IPS-NIHi11 (cell line): Measurements from ENCODE around the gene KLF15.
"Not testable (repeated sequence)": the region's sequence is repeated elsewhere in the genome, so short reads cannot be mapped to it uniquely, and the experiment has no call there.

Source experiments
- DNase-seq: peaks from one replicate; pipeline ENCODE4 v3.0.0; 2012; ENCODE audit warnings: mixed read lengths, low spot score

KLF15 gene

DNA sequence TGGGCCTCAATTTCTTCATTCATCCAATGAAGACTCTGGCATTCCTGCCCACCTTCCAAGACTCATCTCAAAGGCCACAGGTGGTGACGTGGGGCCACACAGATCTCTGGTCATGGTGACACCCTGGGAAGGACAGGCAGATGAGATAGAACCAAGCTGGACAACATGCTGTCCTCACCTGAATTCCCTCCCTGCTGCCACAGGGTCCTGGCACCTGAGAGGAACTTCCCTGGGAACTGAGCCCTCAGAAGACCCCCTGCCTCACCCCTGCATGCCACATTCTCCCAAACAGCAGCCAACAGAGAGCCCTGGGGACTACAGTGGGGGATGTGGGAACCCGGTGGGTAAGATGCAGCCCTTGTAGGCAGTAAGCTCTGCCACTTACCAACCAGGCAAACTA, 10.7 kb downstream of the KLF15 start:
- no peak for DNase-seq

DNA sequence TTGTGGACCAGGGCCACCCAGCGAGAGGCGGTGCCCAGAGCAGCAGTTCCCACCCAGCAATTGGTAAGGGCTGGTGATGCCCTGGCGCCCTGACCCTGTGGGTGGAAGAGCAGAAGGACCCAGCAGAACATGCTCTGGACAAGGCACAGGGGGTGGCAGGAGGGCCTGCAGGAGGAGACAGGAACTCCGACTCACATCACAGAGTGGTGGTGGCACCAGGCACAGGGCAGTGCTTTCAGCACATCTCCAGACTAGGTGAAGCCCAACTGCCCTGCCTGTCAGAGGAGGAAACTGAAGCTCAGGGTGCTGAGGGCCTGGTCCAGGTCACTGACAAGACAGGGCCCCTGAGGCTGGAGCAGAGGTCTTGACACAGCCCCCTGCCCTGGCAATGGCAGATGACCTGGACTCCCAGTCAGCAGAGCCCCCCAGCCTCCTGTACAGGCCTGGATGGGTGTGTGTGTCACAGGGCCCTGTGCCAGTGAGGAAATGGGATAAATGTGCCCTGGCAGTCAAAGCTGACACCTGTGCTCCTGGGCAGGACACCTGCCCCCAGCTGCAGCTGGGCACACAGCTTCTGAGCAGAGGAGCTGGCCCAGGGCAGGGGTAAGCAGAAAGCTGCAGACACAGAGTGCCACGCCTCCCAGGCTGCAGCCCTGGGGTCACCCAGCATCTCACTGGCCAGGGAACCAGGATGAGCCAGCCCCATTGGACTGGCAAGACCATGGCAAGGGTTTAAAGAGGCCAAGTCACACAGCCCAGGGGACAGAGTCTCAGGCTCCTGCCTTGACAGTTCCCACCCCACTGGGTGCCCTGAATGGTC, 11.4 kb downstream of the KLF15 start:
- no peak for DNase-seq

DNA sequence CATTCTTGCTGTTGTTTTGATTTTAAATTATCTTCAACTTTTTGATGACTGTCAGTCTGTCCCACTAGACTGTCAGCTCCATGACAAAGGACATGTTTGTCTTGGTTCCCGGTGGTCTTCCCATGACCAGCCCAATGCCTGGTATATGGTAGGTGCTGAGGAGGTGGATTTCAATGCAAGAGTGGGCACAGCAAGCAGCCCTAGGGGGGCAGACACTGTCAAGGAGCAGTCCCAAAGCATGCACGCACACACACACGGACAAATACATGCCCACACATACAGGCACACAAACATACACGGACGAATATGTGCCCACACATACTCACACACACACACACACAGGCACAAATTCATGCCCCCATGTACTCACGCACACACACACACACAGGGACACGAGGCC, 12.0 kb downstream of the KLF15 start:
- no peak for DNase-seq

DNA sequence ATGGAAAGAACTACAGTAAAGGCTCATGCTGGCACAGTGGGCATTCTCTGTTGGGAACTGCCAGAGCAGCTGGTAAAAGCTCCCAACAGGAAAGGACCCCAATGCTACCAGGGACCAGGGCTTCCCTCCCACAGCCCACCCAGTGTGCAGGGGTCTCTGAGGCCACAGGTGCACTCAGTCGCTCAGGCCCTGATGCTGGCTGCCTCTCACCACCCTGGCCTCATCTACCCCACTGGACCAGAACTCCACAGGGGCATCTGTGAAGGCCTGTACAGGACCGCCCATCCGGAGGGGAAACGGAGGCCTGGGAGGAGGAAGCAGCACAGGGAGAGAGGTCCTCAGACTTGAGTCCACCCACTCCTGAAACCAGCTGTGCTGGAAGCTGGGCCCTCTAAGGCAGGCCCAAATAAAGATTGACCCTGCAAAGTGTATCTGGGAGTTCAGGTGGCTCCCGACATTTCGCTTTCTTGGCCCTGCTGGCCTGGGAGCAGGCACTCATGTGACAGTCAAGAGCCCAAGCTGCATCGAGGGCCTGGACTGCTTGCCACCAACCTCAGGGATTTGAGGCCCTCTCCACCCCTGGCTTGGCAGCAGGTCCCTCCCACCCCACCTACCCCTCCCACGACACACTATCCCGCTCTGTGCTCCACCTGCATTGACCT, 12.7 kb downstream of the KLF15 start:
- DNase-seq: no peak

DNA sequence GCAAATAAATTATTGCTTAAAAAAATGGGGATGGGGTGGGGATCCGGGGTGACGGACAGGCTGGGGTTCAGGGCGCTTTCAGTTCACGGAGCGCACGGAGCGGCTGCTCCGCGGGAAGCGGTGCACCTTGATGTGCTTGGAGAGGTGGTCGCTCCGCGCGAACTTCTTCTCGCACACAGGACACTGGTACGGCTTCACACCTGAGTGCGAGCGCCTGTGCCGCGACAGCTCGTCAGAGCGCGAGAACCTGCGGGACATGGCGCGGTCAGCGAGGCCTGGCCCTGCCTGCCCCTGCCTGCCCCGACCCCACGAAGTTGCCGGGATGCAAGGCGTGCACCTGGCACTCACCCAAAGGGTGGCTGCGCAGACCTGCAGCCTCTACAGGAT, 13.6 kb downstream of the KLF15 start:
- DNase-seq: no peak

DNA sequence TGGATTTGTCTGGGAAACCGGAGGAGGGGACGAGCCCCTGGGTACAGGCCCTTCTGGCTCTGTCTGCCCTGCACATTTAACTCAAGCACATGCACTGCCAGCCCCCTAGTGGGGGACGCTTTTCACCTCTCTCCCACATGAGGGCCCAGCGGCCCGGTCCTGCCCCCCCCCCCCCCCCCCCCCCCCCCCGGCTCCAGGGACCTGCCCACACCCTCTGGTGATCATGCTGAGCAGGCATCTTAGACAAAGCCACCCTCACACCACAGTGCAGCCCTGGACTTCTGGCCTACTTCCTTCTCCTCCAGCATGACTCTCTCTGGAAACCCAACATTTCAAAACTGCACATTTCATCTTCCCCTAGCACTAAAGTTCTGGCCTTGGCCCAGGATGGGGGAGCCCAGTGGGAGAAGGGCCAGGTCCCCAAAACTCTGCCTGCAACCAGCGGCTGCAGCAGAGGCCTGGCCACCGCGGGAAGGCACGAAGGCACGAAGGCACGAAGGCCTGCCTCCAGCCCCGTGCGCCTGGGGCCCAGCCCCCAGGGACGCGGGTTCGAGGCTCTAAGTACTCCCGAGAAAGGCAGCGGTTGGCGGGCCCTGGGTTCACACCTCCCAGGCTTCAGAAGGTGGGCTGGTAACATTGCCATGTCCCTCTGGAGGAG, 14.1 kb downstream of the KLF15 start:
- peak; percentile 60 for DNase-seq

DNA sequence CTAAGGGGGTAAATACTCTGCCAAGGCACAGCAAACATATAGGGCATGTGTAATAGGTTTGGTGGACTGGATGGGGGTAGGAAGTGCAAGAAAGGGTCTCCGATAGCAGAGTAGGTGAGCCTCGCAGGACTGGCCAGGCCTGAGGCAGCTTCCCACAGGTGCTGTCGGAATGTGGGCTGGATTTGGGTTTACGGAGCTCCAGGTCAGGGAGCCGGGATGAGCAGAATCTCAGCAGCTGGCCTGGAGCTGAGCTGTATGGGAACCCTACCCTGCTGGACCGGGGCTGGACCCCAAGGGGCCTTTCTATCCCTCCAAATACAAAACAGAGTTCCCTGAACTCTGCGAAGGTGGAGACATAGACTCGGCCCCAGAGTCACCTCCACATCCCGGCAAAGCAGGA, 15.0 kb downstream of the KLF15 start:
- DNase-seq: no peak

DNA sequence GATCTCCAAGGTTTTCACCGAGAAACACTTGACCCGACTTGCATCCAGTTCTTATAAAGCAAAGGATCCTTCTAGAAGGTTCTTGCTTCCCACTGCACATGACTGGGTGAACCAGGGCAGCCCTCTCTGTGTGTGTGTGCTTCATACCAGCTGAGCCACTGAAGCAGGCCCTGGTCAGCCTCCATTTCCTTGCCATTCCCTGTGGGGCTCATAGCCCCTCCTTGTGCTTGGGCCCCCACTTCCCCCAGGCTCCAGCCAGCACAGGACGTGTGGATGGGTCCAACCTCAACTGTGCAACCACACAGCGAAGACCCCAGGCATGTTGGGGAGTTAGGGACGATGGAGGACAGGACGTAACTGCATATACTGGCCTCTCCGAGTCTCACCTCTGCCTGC, 15.5 kb downstream of the KLF15 start:
- no peak for DNase-seq

DNA sequence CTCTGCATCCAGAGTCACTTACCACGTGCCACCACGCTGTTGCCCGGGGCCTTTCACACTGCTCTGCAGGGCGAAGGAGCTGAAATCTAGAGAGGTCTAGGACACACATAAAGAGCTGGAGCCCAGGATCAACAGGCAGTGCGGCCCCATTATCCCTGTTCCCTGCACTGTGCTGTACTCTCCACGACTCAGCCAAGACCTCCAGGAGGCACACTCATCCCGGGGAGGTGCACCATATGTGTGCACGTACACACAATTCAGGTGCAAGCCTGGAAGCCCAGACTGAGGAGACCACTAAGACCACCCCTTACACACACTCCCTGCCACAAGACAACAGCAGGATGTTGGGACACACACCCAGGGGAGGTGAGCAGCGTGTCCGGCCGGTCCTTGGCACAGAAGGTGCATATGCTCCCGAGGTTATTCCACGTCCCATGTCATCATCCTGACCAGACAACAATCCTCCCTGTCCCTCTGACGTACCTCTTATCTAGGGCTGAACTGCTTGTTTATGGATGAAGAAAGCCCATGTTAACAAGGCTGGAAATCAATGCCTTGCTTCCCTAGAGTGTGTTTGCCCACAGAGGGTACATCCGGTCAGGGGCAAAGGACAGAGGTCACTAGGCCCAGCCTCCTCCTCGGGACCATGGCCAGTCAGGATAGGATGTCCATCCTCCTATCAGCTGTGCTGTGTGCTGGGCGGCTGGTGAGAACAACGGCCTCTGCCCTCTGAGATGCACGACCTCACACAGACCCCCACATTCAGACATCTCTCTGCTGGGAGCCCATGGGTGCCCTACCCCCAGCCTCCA, 16.1 kb downstream of the KLF15 start:
- DNase-seq: no peak

DNA sequence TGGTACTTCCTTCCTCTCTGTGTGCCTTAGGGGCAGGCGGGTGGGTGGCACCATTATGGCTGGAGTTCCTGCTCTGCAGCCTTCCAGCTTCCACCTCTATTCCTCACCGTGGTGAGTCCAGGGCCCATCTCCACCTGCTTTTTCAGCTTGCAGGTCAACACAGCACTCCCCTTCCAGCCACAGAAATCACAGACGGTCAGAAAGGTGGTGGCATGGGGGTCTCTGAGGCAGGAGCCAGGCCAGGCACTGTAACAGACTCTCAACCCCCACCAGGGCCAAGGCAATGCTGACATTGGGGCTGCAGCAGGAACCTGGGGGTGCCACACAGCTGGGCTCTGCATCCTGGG, 16.6 kb downstream of the KLF15 start:
- DNase-seq: no peak

DNA sequence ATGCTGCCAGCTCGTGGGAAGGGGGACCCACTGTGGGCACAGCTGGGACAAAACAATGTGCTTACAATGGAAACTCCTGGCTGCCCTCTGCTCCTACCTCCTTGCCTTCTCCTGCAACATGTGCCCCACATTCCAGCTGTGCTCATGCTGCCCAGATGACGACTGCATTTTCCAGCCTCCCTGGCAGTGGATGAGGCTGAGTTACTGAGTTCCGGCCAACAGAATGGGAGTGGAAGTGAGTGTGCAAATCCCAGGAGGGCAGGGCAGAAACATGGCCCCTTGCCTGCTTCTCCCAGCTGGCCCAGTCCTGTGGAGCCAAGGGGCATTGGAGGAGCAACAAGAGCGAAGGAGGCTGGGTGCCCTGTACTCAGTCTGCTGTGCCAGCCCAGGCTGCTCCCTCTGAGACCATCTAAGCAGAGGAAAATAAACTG, 17.1 kb downstream of the KLF15 start:
- DNase-seq: no peak

DNA sequence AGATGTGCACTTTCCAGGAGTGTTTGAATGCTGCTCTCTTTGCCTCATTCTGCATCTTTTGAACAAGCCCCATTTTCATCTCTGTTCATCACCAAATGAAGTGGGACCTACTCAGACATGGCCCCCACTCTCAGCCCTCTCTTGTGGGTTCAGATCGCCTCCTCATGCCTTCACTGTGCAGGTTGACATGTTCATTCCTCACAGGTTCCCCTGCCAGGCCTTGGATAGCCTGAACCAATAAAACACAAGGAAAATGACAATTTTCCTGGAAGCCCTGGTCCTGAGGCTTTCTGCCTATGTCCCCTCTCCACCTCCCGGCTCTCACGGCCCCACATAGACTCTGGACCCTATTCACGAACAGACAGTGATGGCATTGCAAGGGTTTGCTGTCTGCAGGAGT, 17.7 kb downstream of the KLF15 start:
- no peak for DNase-seq

DNA sequence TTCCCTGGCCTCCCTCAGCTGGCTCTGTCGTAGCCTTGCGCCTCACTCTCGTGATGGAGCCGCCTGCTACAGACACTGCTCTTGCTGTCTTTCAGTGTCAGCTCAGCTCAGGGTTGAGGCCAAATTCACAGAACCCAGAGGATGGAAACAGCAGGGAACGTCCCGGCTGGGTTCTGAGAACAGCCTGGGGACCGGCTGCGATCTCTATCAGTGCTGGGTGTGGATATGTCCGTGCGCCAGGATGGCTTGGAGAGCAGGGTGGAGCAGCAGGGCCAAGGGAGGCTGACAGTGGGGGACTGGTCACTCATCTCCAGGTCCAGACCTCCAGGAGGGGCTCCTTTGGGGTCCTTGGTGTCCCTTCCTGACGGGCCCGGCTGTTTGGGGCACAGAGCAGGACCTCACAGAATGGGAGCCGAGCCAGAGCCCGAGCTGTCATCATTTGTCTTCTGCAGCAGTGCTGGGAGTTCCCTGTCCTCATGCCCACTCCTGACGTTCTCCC, 18.4 kb downstream of the KLF15 start:
- DNase-seq: no peak

DNA sequence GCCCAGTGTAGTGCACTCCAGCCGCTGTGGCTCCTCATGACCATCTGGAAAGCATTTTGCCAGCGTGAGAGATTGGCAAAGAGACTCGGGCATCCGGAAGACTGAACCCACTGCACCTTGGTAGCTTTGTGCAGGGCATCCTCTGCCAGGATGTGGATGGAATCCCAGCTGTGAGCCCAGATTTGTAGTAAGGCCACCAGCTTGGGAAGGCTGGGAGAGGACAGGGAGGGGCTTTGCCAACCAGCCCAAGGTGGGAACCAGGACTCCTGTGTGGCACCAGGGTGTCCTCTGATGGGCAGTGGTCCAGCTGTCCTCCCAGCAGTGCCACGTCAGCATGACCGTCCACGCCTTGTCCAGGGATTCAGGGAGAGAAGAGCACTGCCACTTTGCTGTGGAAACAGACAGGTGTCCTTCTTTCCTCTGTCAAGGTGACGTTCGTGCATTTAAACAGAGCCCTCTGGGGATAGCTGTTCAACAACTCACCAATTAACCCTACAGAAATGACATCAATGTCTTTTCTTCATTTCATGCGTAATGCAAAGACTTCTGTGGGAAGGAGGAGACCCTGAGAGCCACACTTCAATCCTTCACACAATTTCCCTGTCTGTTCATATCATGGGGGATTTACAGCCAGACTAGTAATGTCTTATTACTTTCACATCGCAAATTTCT, 19.1 kb downstream of the KLF15 start:
- no peak for DNase-seq

DNA sequence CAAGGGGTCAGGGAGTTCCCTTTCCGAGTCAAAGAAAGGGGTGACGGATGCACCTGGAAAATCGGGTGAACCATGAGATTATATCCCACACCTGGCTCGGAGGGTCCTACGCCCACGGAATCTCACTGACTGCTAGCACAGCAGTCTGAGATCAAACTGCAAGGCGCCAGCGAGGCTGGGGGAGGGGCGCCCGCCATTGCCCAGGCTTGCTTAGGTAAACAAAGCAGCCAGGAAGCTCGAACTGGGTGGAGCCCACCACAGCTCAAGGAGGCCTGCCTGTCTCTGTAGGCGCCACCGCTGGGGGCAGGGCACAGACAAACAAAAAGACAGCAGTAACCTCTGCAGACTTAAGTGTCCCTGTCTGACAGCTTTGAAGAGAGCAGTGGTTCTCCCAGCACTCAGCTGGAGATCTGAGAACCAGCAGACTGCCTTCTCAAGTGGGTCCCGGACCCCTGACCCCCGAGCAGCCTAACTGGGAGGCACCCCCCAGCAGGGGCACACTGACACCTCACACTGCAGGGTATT, 25.3 kb downstream of the KLF15 start:
- not testable (repeated sequence) for DNase-seq

DNA sequence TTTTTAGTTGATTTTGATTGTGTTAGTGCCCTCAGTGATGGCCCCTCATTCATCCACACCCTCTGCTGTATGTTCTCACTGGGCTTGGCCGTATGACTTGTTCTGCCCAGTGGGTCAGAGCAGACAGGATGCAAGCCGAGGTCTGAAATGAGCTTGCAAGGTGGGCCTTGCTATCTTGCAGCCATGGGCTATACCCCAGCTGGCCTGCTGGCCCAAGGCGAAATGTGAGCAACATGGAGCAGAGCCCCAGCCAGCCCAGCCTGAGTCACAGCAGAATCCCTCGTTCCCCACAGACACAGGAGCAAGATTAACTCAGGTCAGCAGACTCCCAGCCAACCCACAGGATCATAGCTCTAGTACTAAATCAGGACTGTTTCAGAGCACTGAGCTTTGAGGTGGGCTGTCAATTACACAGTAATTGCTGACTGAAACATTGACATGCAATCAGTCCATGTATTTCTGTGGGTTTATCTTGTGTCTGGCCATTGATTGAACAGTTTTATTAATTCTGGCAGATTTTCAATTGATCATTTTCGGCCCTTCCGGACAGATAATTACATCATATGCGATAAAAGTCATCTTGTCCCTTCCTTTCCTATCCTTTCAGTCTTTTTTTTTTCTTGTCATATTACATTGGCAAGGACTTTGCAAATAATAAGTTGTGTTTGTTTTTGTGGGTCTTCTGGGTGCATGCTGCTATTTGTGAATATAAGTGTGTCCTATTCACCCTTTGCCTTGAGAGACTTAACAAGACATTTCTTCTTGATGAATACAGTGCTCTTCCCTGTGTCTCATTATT, 27.1 kb downstream of the KLF15 start:
- no peak for DNase-seq

DNA sequence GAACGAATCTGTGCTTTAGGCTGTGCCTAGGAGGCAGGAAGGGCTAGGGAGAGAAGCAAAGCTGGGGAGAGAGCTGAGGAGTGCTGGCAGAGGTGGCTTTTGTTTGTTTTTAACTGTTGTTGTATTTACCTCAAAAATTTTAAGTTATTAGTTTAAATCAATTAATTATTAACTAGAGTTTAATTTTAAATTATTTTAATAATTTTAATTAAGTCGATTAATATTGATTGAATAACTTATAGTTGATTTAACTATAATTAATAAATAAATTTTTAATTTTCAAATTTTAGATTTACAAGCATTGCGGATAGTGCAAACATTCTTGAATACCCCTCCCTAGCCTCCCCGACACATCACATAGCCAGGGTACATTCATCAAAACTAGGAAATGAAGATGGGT, 30.6 kb downstream of the KLF15 start:
- DNase-seq: no peak

DNA sequence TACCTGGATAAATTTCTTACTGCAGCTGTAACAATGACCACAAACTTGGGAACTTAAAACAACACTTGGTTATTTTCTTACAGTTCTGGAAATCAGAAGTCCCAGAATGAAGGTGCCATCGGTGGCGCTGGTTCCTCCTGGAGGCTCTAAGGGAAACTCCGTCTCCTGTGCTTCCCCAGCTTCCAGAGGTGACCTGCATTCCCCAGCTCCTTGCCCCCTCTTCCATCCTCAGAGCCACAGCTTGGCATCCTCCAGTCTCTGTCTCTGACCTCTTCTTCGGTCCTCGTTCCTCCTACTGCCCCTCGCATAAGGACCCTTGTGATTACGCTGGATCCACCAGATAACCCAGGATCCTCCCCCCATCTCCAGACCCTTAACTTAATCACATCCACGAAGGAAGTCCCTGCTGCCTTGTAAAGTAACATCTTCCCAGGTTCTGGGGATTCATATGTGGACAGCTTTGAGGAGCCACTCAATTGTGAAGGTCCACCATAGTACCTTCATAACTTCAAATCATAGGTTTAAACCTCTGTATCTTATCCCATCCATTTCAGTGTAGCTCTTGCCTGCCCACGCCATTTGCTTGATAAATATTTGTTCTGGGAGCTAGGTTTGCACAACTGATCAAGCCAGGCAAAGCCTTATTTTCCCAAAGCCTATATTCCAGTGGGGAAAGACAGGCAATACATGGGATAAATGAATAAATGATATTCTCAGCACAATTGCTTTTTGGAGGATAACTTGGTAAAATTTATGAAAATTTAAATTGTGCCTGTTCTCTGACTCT, 34.8 kb downstream of the KLF15 start:
- no peak for DNase-seq

DNA sequence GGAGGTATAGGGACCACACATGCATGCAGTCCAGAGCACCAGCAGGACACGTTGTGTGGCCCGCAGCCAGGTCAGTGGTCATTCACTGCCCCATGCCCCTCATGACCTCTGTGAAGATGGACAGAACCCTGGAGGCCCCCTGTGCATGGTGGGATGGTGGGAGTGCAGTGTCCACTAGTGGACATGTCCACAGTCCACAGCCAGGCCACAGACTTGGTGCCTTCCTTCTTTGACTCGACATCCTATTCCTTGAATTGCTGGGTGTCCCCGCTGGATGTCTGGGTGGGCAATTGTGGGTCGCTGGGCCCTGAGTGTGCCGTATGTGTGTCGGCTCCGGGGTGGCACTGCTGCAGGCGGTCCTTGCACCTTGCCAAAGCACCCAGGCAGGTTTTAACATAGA, 35.7 kb downstream of the KLF15 start:
- peak; percentile 1 for DNase-seq
